OCI-LY1 (cell line): ENCODE data around the gene TMTC3.

Experiments used
- H2AFZ ChIP-seq: fragments of 200-600 bp; sonication (generic), shearing (Covaris generic); 2 replicates; pipeline ENCODE4 v1.6.0; 2014; ENCODE audit warnings: antibody characterized with exemption, mild to moderate bottlenecking, low read length
- H3F3A ChIP-seq: fragments of 200-600 bp; sonication (generic), shearing (Covaris generic); 2 replicates; pipeline ENCODE4 v1.6.0; 2014; ENCODE audit warnings: mild to moderate bottlenecking, antibody characterized with exemption, low read length, moderate library complexity; ENCODE audit not compliant: insufficient read depth
- H3K27ac ChIP-seq: fragments of 200-600 bp; sonication (generic); 2 replicates; pipeline ENCODE4 v1.5.1; 2014; ENCODE audit warnings: low read length, mixed run types, mild to moderate bottlenecking, low read depth; ENCODE audit not compliant: poor library complexity, severe bottlenecking
- H3K27me3 ChIP-seq: fragments of 200-600 bp; sonication (generic); 2 replicates; pipeline ENCODE4 v1.6.0; 2014; ENCODE audit warnings: antibody characterized with exemption, mild to moderate bottlenecking, low read length, moderate library complexity; ENCODE audit not compliant: insufficient read depth
- H3K36me3 ChIP-seq: fragments of 200-600 bp; sonication (generic); 2 replicates; pipeline ENCODE4 v1.6.1; 2014; ENCODE audit warnings: mild to moderate bottlenecking, antibody characterized with exemption, low read length, moderate library complexity, mixed read lengths; ENCODE audit not compliant: insufficient read depth
- H3K4me1 ChIP-seq: fragments of 200-600 bp; sonication (generic); 2 replicates; pipeline ENCODE4 v1.5.1; 2014; ENCODE audit warnings: mild to moderate bottlenecking, low read length, moderate library complexity; ENCODE audit not compliant: insufficient read depth, severe bottlenecking
- H3K4me2 ChIP-seq: fragments of 200-600 bp; sonication (generic), shearing (Covaris generic); 2 replicates; pipeline ENCODE4 v1.6.1; 2014; ENCODE audit warnings: low read length
- H3K4me3 ChIP-seq: fragments of 200-600 bp; sonication (generic); 2 replicates; pipeline ENCODE4 v1.5.1; 2014; ENCODE audit warnings: low read length, low read depth, mild to moderate bottlenecking, mixed read lengths; ENCODE audit not compliant: poor library complexity, severe bottlenecking
- H3K79me2 ChIP-seq: fragments of 200-600 bp; shearing (Covaris generic); 2 replicates; pipeline ENCODE4 v1.6.1; 2016; ENCODE audit warnings: mixed run types, low read length, mixed read lengths; ENCODE audit not compliant: insufficient read depth
- H3K9ac ChIP-seq: fragments of 200-600 bp; sonication (generic), shearing (Covaris generic); 2 replicates; pipeline ENCODE4 v1.6.1; 2014; ENCODE audit warnings: mild to moderate bottlenecking, low read length, mixed read lengths
- H3K9me2 ChIP-seq: fragments of 200-600 bp; sonication (generic), shearing (Covaris generic); 2 replicates; pipeline ENCODE4 v1.6.1; 2014; ENCODE audit warnings: low read depth, mild to moderate bottlenecking, low read length, mixed read lengths
- H3K9me3 ChIP-seq: fragments of 200-600 bp; shearing (Covaris generic); 2 replicates; pipeline ENCODE4 v1.6.1; 2014; ENCODE audit warnings: low read length, mixed read lengths
- H4K20me1 ChIP-seq: fragments of 200-600 bp; sonication (generic), shearing (Covaris generic); 2 replicates; pipeline ENCODE4 v1.6.0; 2016; ENCODE audit warnings: mild to moderate bottlenecking, low read length; ENCODE audit not compliant: insufficient read depth
- EZH2 ChIP-seq: fragments of 200-600 bp; sonication (generic), shearing (Covaris generic); IDR thresholded peaks from 2 replicates; pipeline ENCODE4 v1.8.0; 2017; ENCODE audit warnings: borderline replicate concordance, mixed run types, mild to moderate bottlenecking, antibody characterized with exemption, low read length, moderate library complexity, mixed read lengths
- TF ChIP-seq, protein P1 (sequence below): fragments of 200-600 bp; sonication (generic), shearing (Covaris generic); IDR thresholded peaks from 2 replicates; pipeline ENCODE4 v1.5.1; 2017; ENCODE audit warnings: mild to moderate bottlenecking, antibody characterized with exemption, low read length, moderate library complexity, mixed read lengths

Gene TMTC3

GRCh38 chr12:88184196-88184595, 42.1 kb downstream of the TMTC3 start:
- no peak overlapping the region for H3K4me2 ChIP-seq
- H3K27ac ChIP-seq = no peak overlapping the region
- H3K4me1 ChIP-seq = no peaks in the 10 kb centered on the region
- H3K4me3 ChIP-seq = no peak overlapping the region
- no peaks in the 10 kb centered on the region for H3K27me3 ChIP-seq
- H3K9ac ChIP-seq = no peak overlapping the region
- 0 out of 2 replicates have a peak, but pooled peaks cover 3% of the 10 kb centered on the region for H3K9me3 ChIP-seq
- H3K36me3 ChIP-seq = peaks cover 24% of the 10 kb centered on the region
- TF ChIP-seq, protein P1, sequence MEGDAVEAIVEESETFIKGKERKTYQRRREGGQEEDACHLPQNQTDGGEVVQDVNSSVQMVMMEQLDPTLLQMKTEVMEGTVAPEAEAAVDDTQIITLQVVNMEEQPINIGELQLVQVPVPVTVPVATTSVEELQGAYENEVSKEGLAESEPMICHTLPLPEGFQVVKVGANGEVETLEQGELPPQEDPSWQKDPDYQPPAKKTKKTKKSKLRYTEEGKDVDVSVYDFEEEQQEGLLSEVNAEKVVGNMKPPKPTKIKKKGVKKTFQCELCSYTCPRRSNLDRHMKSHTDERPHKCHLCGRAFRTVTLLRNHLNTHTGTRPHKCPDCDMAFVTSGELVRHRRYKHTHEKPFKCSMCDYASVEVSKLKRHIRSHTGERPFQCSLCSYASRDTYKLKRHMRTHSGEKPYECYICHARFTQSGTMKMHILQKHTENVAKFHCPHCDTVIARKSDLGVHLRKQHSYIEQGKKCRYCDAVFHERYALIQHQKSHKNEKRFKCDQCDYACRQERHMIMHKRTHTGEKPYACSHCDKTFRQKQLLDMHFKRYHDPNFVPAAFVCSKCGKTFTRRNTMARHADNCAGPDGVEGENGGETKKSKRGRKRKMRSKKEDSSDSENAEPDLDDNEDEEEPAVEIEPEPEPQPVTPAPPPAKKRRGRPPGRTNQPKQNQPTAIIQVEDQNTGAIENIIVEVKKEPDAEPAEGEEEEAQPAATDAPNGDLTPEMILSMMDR = no peak
- no peak for TF ChIP-seq EZH2
- no peaks in the 10 kb centered on the region for H3K9me2 ChIP-seq
- H2AFZ ChIP-seq = no peak overlapping the region
- no peaks in the 10 kb centered on the region for H3K79me2 ChIP-seq
- H3F3A ChIP-seq = no peaks in the 10 kb centered on the region
- H4K20me1 ChIP-seq = no peaks in the 10 kb centered on the region

DNA sequence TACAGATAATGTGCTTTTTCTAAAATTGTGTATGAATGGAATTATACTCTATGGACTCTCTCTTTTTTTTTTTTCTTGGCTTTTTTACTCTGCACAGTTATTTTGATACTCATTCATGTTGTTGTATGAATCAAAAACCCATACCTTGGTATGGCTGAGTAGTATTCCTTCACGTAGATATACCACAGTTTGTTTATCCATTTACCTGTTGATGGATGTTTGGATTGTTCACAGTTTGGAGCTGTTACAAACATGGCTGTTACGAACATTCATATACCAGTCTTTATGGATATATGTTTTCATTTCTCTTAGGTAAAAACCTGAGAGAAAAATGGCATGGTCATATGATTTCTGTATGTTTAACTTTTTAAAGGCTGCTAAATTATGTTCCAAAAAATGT, 43.2 kb downstream of the TMTC3 start:
- TF ChIP-seq, protein P1 = no peak
- TF ChIP-seq EZH2 = no peak
- no peaks in the 10 kb centered on the region for H4K20me1 ChIP-seq
- H3K27me3 ChIP-seq = no peaks in the 10 kb centered on the region
- H2AFZ ChIP-seq = no peak overlapping the region
- H3K27ac ChIP-seq = no peak overlapping the region
- H3K4me3 ChIP-seq = no peak overlapping the region
- 0 out of 2 replicates have a peak, but pooled peaks cover 3% of the 10 kb centered on the region for H3K9me3 ChIP-seq
- H3K4me2 ChIP-seq = no peak overlapping the region
- H3K9ac ChIP-seq = no peak overlapping the region
- H3K79me2 ChIP-seq = no peaks in the 10 kb centered on the region
- H3K9me2 ChIP-seq = no peaks in the 10 kb centered on the region
- H3K36me3 ChIP-seq = peaks cover 20% of the 10 kb centered on the region
- no peaks in the 10 kb centered on the region for H3F3A ChIP-seq
- no peaks in the 10 kb centered on the region for H3K4me1 ChIP-seq

- Histone ChIP-seq H3F3A (no peaks in the 10 kb centered on the region), H3K4me3 (no peak overlapping the region), H3K9ac (no peak overlapping the region), H3K27ac (no peak overlapping the region), H3K4me2 (no peak overlapping the region), H3K9me2 (no peaks in the 10 kb centered on the region), H2AFZ (no peak overlapping the region), H3K27me3 (no peaks in the 10 kb centered on the region), H4K20me1 (no peaks in the 10 kb centered on the region), H3K36me3 (peaks cover 15% of the 10 kb centered on the region; the same call in 1 of the 2 replicates), H3K4me1 (no peaks in the 10 kb centered on the region), H3K9me3 (0 out of 2 replicates have a peak, but pooled peaks cover 3% of the 10 kb centered on the region), H3K79me2 (no peaks in the 10 kb centered on the region)
- TF ChIP-seq EZH2 = no peak
- TF ChIP-seq, protein P1 = no peak
Measured at GRCh38 chr12:88185988-88186387, 43.9 kb downstream of the TMTC3 start.
